Mesendoderm (in vitro differentiated cells): ENCODE data around the gene FAM114A2.
A peak's percentile ranks its signal among the peaks of the same experiment; 100 is the strongest.

Experiments used
- DNase-seq: peaks from one replicate; pipeline ENCODE4 v3.0.0; 2013
- H2AK5ac ChIP-seq: 2 replicates; pipeline ENCODE4 v1.6.1; 2013; ENCODE audit warnings: low read length, inconsistent platforms
- H2BK120ac ChIP-seq: 2 replicates; pipeline ENCODE4 v1.6.1; 2013; ENCODE audit warnings: low read depth, mild to moderate bottlenecking, low read length, moderate library complexity, mixed read lengths
- H2BK15ac ChIP-seq: replicated peaks from 2 replicates; pipeline ENCODE4 v1.6.1; 2013; ENCODE audit warnings: low read depth, mild to moderate bottlenecking, moderate library complexity
- H2BK5ac ChIP-seq: 2 replicates; pipeline ENCODE4 v1.6.1; 2013; ENCODE audit warnings: low read length, inconsistent platforms
- H3K18ac ChIP-seq: 2 replicates; pipeline ENCODE4 v1.6.1; 2013; ENCODE audit warnings: mild to moderate bottlenecking, low read length, mixed read lengths
- H3K23ac ChIP-seq: one replicate; pipeline ENCODE4 v1.6.1; 2013; ENCODE audit warnings: low read length
- H3K27ac ChIP-seq: 2 replicates; pipeline ENCODE4 v1.5.1; 2013; ENCODE audit warnings: low read depth, mild to moderate bottlenecking, inconsistent platforms, low read length, moderate library complexity
- H3K27me3 ChIP-seq: 2 replicates; pipeline ENCODE4 v1.6.1; 2013; ENCODE audit warnings: low read length, control low read depth, mild to moderate bottlenecking, inconsistent platforms; ENCODE audit not compliant: insufficient read depth, poor library complexity
- H3K36me3 ChIP-seq: 2 replicates; pipeline ENCODE4 v1.6.1; 2013; ENCODE audit warnings: low read length, inconsistent platforms; ENCODE audit not compliant: control insufficient read depth, insufficient read depth
- H3K4ac ChIP-seq: one replicate; pipeline ENCODE4 v1.6.1; 2013; ENCODE audit warnings: low read depth, mild to moderate bottlenecking, low read length, moderate library complexity
- H3K4me1 ChIP-seq: 2 replicates; pipeline ENCODE4 v1.6.1; 2013; ENCODE audit warnings: low read depth, low read length, inconsistent platforms; ENCODE audit not compliant: control insufficient read depth
- H3K4me2 ChIP-seq: 2 replicates; pipeline ENCODE4 v1.6.1; 2013; ENCODE audit warnings: low read length
- H3K4me3 ChIP-seq: 2 replicates; pipeline ENCODE4 v1.5.1; 2013; ENCODE audit warnings: mild to moderate bottlenecking, low read length
- H3K56ac ChIP-seq: one replicate; pipeline ENCODE4 v1.6.1; 2013; ENCODE audit warnings: low read length
- H3K79me1 ChIP-seq: 2 replicates; pipeline ENCODE4 v1.6.1; 2013; ENCODE audit warnings: low read length, inconsistent platforms
- H3K79me2 ChIP-seq: 2 replicates; pipeline ENCODE4 v1.6.1; 2013; ENCODE audit warnings: mild to moderate bottlenecking, low read length; ENCODE audit not compliant: control insufficient read depth, insufficient read depth
- H3K9ac ChIP-seq: 2 replicates; pipeline ENCODE4 v1.6.1; 2013; ENCODE audit warnings: low read length, inconsistent platforms
- H4K5ac ChIP-seq: one replicate; pipeline ENCODE4 v1.6.1; 2013; ENCODE audit warnings: low read length
- H4K8ac ChIP-seq: one replicate; pipeline ENCODE4 v1.6.1; 2013; ENCODE audit warnings: low read depth, mild to moderate bottlenecking, control low read depth, low read length, moderate library complexity
- WGBS: extraction: QIAGEN DNeasy Blood & Tissue Kit; methylation state at CpG from one replicate; pipeline ENCODE4 v1.1.7; 2013; ENCODE audit warnings: low lambda C conversion rate, missing lambda C conversion rate; ENCODE audit not compliant: insufficient coverage; ENCODE audit errors: extremely low coverage; 5-methylcytosine and 5-hydroxymethylcytosine counted together

The FAM114A2 gene

GRCh38 chr5:154059039-154059430, 20.3 kb upstream of the FAM114A2 start:
- no peak overlapping the region for H4K5ac ChIP-seq
- H2BK15ac ChIP-seq = no peak overlapping the region
- H3K56ac ChIP-seq = no peak overlapping the region
- no peak overlapping the region for H3K18ac ChIP-seq
- no peak overlapping the region for H3K4me3 ChIP-seq
- no peaks in the 10 kb centered on the region for H3K79me1 ChIP-seq
- no peak overlapping the region for H2BK120ac ChIP-seq
- no peak overlapping the region for H2AK5ac ChIP-seq
- H4K8ac ChIP-seq = no peak overlapping the region
- no peak overlapping the region for H3K9ac ChIP-seq
- H3K23ac ChIP-seq = no peak overlapping the region
- H2BK5ac ChIP-seq = no peak overlapping the region
- DNase-seq = no peak
- no peaks in the 10 kb centered on the region for H3K79me2 ChIP-seq
- WGBS = no CpG with 5 or more reads among the region's 6 CpGs
- no peaks in the 10 kb centered on the region for H3K27me3 ChIP-seq
- no peak overlapping the region for H3K4ac ChIP-seq
- no peaks in the 10 kb centered on the region for H3K36me3 ChIP-seq
- H3K4me2 ChIP-seq = no peak overlapping the region
- no peaks in the 10 kb centered on the region for H3K4me1 ChIP-seq
- H3K27ac ChIP-seq = no peak overlapping the region

GRCh38 chr5:154058055-154059038, 19.6 kb upstream of the FAM114A2 start:
- no peak overlapping the region for H4K5ac ChIP-seq
- no peak overlapping the region for H3K27ac ChIP-seq
- H2BK15ac ChIP-seq = no peak overlapping the region
- WGBS = 100% methylated on average over 1 of the region's 10 CpGs
- no peaks in the 10 kb centered on the region for H3K4me1 ChIP-seq
- no peak overlapping the region for H3K9ac ChIP-seq
- peak; percentile 24 for DNase-seq
- H3K79me1 ChIP-seq = no peaks in the 10 kb centered on the region
- H3K27me3 ChIP-seq = no peaks in the 10 kb centered on the region
- no peak overlapping the region for H3K23ac ChIP-seq
- no peak overlapping the region for H2BK5ac ChIP-seq
- no peak overlapping the region for H3K4me2 ChIP-seq
- no peak overlapping the region for H4K8ac ChIP-seq
- H3K4me3 ChIP-seq = no peak overlapping the region
- no peak overlapping the region for H3K4ac ChIP-seq
- no peak overlapping the region for H3K18ac ChIP-seq
- H2AK5ac ChIP-seq = no peak overlapping the region
- H3K79me2 ChIP-seq = no peaks in the 10 kb centered on the region
- no peak overlapping the region for H3K56ac ChIP-seq
- H2BK120ac ChIP-seq = no peak overlapping the region
- no peaks in the 10 kb centered on the region for H3K36me3 ChIP-seq

GRCh38 chr5:154055201-154055600, 16.5 kb upstream of the FAM114A2 start:
- H3K4me2 ChIP-seq = no peak overlapping the region

GRCh38 chr5:154053468-154053867, 14.8 kb upstream of the FAM114A2 start:
- H2BK15ac ChIP-seq = no peak overlapping the region
- H3K18ac ChIP-seq = no peak overlapping the region
- H4K8ac ChIP-seq = no peak overlapping the region
- H2AK5ac ChIP-seq = no peak overlapping the region
- H3K23ac ChIP-seq = no peak overlapping the region
- no peak overlapping the region for H2BK120ac ChIP-seq
- DNase-seq = no peak
- no peak overlapping the region for H3K9ac ChIP-seq
- no peaks in the 10 kb centered on the region for H3K36me3 ChIP-seq
- no peak overlapping the region for H3K4me3 ChIP-seq
- H3K4ac ChIP-seq = no peak overlapping the region
- no CpG with 5 or more reads among the region's 4 CpGs for WGBS
- H3K56ac ChIP-seq = no peak overlapping the region
- H2BK5ac ChIP-seq = no peak overlapping the region
- no peaks in the 10 kb centered on the region for H3K79me1 ChIP-seq
- H3K79me2 ChIP-seq = no peaks in the 10 kb centered on the region
- no peaks in the 10 kb centered on the region for H3K4me1 ChIP-seq
- H3K27me3 ChIP-seq = no peaks in the 10 kb centered on the region
- no peak overlapping the region for H3K27ac ChIP-seq
- H4K5ac ChIP-seq = no peak overlapping the region
- no peak overlapping the region for H3K4me2 ChIP-seq

More at GRCh38 chr5:154055201-154055600, 16.5 kb upstream of the FAM114A2 start:
- H3K56ac ChIP-seq = no peak overlapping the region
- no CpG with 5 or more reads among the region's 2 CpGs for WGBS
- no peak overlapping the region for H3K9ac ChIP-seq
- no peaks in the 10 kb centered on the region for H3K4me1 ChIP-seq
- no peak overlapping the region for H3K4me3 ChIP-seq
- H2BK5ac ChIP-seq = no peak overlapping the region
- no peak overlapping the region for H3K27ac ChIP-seq
- H2BK120ac ChIP-seq = no peak overlapping the region
- H3K79me2 ChIP-seq = no peaks in the 10 kb centered on the region
- no peak overlapping the region for H4K8ac ChIP-seq
- no peak overlapping the region for H3K18ac ChIP-seq
- H3K23ac ChIP-seq = no peak overlapping the region
- H2BK15ac ChIP-seq = no peak overlapping the region
- H3K4ac ChIP-seq = no peak overlapping the region
- no peaks in the 10 kb centered on the region for H3K36me3 ChIP-seq
- no peak for DNase-seq
- H2AK5ac ChIP-seq = no peak overlapping the region
- H3K27me3 ChIP-seq = no peaks in the 10 kb centered on the region
- no peak overlapping the region for H4K5ac ChIP-seq
- H3K79me1 ChIP-seq = no peaks in the 10 kb centered on the region

- H2BK5ac ChIP-seq = no peak overlapping the region
- no peaks in the 10 kb centered on the region for H3K79me2 ChIP-seq
- no peak overlapping the region for H3K9ac ChIP-seq
- no peaks in the 10 kb centered on the region for H3K27me3 ChIP-seq
- H4K8ac ChIP-seq = no peak overlapping the region
- no CpG with 5 or more reads among the region's 5 CpGs for WGBS
- H3K79me1 ChIP-seq = peaks cover 5% of the 10 kb centered on the region
- no peaks in the 10 kb centered on the region for H3K36me3 ChIP-seq
- H3K27ac ChIP-seq = no peak overlapping the region
- H2BK15ac ChIP-seq = no peak overlapping the region
- H2AK5ac ChIP-seq = no peak overlapping the region
- no peak overlapping the region for H3K4me2 ChIP-seq
- H3K4me1 ChIP-seq = no peaks in the 10 kb centered on the region
- no peak for DNase-seq
- no peak overlapping the region for H3K56ac ChIP-seq
- H2BK120ac ChIP-seq = no peak overlapping the region
- H3K23ac ChIP-seq = no peak overlapping the region
- H3K4me3 ChIP-seq = no peak overlapping the region
- no peak overlapping the region for H4K5ac ChIP-seq
- no peak overlapping the region for H3K18ac ChIP-seq
- no peak overlapping the region for H3K4ac ChIP-seq
Observed at GRCh38 chr5:154049636-154050035, 10.9 kb upstream of the FAM114A2 start.
